ENCODE results near the gene MTCL1. TPM values are rescaled to one million over a fixed set of nuclear protein-coding genes. Genes with fewer than 3 reads are reported as not detected.

The MTCL1 gene
- total RNA-seq, 2 donors from 2014 or later = 5.4 to 7.2 TPM

DNA sequence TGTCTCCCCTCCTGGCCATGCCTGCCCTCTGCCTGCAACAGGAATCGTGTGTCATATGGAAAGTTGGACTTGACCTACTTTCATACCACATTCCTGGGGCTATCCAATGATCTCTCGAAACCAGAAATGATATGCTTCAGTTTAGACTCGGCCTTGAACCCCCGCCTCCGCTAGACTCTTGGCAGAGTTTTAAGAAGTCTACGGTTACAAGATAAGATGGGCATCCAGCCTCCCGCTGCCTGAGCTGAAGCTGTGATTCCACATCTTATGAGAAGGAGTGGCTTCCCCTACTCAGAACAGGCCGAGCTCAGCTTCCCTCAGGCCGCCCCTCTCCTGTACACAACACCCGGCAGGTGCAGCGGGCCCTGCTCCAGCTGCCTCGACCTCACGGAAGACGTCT lies 73.9 kb downstream of the MTCL1 start:
- TF ChIP-seq, protein P1, sequence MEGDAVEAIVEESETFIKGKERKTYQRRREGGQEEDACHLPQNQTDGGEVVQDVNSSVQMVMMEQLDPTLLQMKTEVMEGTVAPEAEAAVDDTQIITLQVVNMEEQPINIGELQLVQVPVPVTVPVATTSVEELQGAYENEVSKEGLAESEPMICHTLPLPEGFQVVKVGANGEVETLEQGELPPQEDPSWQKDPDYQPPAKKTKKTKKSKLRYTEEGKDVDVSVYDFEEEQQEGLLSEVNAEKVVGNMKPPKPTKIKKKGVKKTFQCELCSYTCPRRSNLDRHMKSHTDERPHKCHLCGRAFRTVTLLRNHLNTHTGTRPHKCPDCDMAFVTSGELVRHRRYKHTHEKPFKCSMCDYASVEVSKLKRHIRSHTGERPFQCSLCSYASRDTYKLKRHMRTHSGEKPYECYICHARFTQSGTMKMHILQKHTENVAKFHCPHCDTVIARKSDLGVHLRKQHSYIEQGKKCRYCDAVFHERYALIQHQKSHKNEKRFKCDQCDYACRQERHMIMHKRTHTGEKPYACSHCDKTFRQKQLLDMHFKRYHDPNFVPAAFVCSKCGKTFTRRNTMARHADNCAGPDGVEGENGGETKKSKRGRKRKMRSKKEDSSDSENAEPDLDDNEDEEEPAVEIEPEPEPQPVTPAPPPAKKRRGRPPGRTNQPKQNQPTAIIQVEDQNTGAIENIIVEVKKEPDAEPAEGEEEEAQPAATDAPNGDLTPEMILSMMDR (IDR thresholded peaks at IDR 0.05) = no peak
- no peak overlapping the region for H3K4me3 ChIP-seq
- H3K36me3 ChIP-seq = no peaks in the 10 kb centered on the region
- no peaks in the 10 kb centered on the region for H3K27me3 ChIP-seq
- H3K9me3 ChIP-seq = no peaks in the 10 kb centered on the region
- H3K27ac ChIP-seq = no peak overlapping the region
- H3K4me1 ChIP-seq = no peaks in the 10 kb centered on the region
- DNase-seq (ENCODE audit: low spot score) = no peak

DNA sequence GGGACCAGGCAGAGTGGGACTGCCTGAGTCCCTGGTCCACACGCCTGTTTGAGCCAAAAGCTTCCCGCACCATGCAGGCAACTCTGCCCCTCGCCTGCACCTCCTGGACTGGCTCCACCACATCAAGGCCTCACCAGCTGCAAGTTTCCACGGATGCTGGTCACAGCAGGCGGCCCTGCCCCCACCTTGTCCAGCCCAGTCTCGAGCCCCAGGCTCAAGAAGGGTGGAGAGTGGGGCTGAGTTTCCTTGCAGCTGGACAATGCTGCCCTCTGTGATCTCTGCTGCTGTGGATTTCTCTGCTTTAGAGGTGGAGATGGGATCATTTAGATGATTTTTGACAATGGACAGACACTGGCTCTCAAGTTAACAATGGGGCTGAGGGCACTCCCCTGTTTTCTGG lies 74.9 kb downstream of the MTCL1 start:
- no peak for DNase-seq (ENCODE audit: low spot score)
- H3K27me3 ChIP-seq = no peaks in the 10 kb centered on the region
- H3K27ac ChIP-seq = no peak overlapping the region
- H3K4me3 ChIP-seq = no peak overlapping the region
- no peaks in the 10 kb centered on the region for H3K4me1 ChIP-seq
- H3K36me3 ChIP-seq = no peaks in the 10 kb centered on the region
- H3K9me3 ChIP-seq = no peaks in the 10 kb centered on the region
- TF ChIP-seq, protein P1 (IDR thresholded peaks at IDR 0.05) = no peak

DNA sequence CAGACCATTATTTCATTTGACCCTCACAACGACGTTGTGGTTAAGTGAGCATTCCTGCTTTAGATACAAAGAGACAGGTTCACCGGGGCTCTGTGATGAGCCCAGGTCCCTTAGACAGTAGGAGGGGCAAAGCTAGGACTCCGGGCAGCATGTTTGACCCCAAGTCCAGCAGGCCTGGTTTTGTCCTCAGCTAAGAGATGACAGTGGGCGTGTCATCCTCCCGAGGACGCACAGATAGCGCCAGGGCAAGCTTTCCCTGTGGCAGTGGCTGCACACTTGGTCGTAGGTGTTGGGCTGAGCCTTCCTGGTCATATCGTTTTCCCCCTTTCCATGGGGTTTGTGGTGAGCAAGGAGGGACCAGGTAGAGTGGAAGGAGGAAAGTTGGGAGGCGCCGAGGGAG lies 76.3 kb downstream of the MTCL1 start:
- no peak overlapping the region for H3K4me3 ChIP-seq
- no peaks in the 10 kb centered on the region for H3K27me3 ChIP-seq
- no peaks in the 10 kb centered on the region for H3K36me3 ChIP-seq
- H3K4me1 ChIP-seq = no peaks in the 10 kb centered on the region
- H3K27ac ChIP-seq = no peak overlapping the region
- no peak for DNase-seq (ENCODE audit: low spot score)
- TF ChIP-seq, protein P1 (IDR thresholded peaks at IDR 0.05) = no peak
- no peaks in the 10 kb centered on the region for H3K9me3 ChIP-seq

DNA sequence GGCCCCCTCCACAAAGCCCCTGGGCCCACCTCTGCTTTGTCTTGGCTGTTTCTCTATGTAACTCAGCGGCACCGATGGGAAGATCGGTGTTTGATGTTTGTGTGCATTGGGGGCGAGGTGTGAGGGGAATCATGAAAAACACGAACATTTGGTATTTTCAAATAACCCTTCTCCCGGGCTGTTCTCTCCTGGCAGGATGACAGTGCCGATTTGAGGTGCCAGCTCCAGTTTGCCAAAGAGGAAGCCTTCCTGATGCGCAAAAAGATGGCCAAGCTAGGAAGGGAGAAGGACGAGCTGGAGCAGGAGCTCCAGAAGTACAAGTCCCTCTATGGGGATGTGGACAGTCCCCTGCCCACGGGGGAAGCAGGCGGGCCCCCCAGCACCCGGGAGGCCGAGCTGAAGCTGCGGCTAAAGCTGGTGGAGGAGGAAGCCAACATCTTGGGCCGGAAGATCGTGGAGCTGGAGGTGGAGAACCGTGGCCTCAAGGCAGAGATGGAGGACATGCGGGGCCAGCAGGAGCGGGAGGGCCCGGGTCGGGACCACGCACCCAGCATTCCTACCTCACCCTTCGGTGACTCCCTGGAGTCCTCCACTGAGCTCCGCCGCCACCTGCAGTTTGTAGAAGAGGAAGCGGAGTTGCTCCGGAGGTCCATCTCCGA lies 78.1 kb downstream of the MTCL1 start:
- H3K4me3 ChIP-seq = no peak overlapping the region
- H3K36me3 ChIP-seq = no peaks in the 10 kb centered on the region
- TF ChIP-seq, protein P1 (IDR thresholded peaks at IDR 0.05) = no peak
- DNase-seq (ENCODE audit: low spot score) = no peak
- no peaks in the 10 kb centered on the region for H3K4me1 ChIP-seq
- H3K9me3 ChIP-seq = no peaks in the 10 kb centered on the region
- no peaks in the 10 kb centered on the region for H3K27me3 ChIP-seq
- H3K27ac ChIP-seq = no peak overlapping the region

DNA sequence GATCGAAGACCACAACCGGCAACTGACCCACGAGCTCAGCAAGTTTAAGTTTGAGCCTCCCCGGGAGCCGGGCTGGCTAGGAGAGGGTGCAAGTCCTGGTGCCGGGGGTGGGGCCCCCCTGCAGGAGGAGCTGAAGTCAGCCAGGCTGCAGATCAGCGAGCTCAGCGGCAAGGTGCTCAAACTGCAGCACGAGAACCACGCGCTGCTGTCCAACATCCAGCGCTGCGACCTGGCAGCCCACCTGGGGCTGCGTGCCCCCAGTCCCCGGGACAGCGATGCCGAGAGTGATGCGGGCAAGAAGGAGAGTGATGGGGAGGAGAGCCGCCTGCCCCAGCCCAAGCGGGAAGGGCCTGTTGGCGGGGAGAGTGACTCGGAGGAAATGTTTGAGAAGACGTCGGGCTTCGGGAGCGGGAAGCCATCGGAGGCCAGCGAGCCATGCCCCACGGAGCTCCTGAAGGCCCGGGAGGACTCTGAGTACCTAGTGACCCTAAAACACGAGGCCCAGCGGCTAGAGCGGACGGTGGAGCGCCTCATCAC lies 78.7 kb downstream of the MTCL1 start:
- Histone ChIP-seq H3K4me3 (no peak overlapping the region), H3K36me3 (no peaks in the 10 kb centered on the region), H3K4me1 (no peaks in the 10 kb centered on the region), H3K9me3 (no peaks in the 10 kb centered on the region), H3K27me3 (no peaks in the 10 kb centered on the region), H3K27ac (no peak overlapping the region)
- DNase-seq (ENCODE audit: low spot score) = no peak
- TF ChIP-seq, protein P1 (IDR thresholded peaks at IDR 0.05) = no peak

DNA sequence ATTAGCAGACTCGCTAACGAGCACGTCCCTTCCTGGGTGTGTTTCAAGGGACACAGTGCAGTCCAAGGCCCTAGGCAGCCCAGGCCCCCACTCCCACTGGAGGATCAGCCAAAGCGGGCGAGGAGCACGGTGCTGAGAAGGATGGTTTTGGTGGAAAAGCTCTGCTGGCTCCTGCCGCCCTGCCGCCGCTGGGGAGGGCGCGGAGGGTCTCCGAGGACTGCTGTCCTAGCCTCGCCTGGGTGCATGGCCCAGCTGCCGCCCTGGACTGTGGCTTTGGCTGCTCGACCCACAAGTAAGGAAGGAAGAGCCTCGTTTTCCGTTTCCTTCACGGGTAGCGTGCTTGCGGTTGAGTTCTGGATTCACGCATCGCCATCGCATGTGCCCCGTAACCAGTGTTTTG lies 79.9 kb downstream of the MTCL1 start:
- Histone ChIP-seq H3K9me3 (no peaks in the 10 kb centered on the region), H3K36me3 (no peaks in the 10 kb centered on the region), H3K4me1 (no peaks in the 10 kb centered on the region), H3K27ac (no peak overlapping the region), H3K27me3 (no peaks in the 10 kb centered on the region), H3K4me3 (no peak overlapping the region)
- TF ChIP-seq, protein P1 (IDR thresholded peaks at IDR 0.05) = no peak
- no peak for DNase-seq (ENCODE audit: low spot score)
